H1 (cell line): Measurements from ENCODE around the gene STRN4. TPM values are rescaled to one million over a fixed set of nuclear protein-coding genes. Genes with fewer than 3 reads are reported as not detected.
A peak's percentile ranks its signal among the peaks of the same experiment; 100 is the strongest.

ENCODE experiments used
- CTCF ChIA-PET: fragments of 300-600 bp; sonication (Branson Sonifier 250); formaldehyde crosslinking; loops from one replicate; lab custom pipeline; 2021; ENCODE audit not compliant: partially characterized antibody; lab: Charles Lee
- POLR2A ChIA-PET: fragments of 300-600 bp; sonication (Branson Sonifier 250); formaldehyde crosslinking; loops from one replicate; lab custom pipeline; 2021; ENCODE audit warnings: inconsistent platforms; ENCODE audit not compliant: partially characterized antibody; lab: Charles Lee
- DNase-seq, 2 experiments: peaks; one replicate each; pipeline versions ENCODE4 v3.0.0 to v3.0.0-alpha.2; 2010 to 2022; ENCODE audit warnings: low spot score in 2 of 2, low read depth in 1 of 2, mixed read lengths in 1 of 2
- FAIRE-seq: peaks from 2 replicates; lab custom pipeline; 2011; peaks lifted over from hg19 to GRCh38; lab: Jason Lieb, UNC
- H2AFZ ChIP-seq: 2 replicates; pipeline ENCODE4 v1.8.1; 2012; ENCODE audit warnings: low read length, inconsistent platforms
- H2AK5ac ChIP-seq: 2 replicates; pipeline ENCODE4 v1.6.1; 2013; ENCODE audit warnings: low read depth, low read length
- H2BK120ac ChIP-seq: replicated peaks from 2 replicates; pipeline ENCODE3; 2013; ENCODE audit warnings: low read depth, low read length, inconsistent platforms
- H2BK12ac ChIP-seq: 2 replicates; pipeline ENCODE4 v1.6.1; 2013; ENCODE audit warnings: low read depth, low read length
- H2BK15ac ChIP-seq: 2 replicates; pipeline ENCODE4 v1.6.1; 2013; ENCODE audit warnings: low read length
- H2BK20ac ChIP-seq: 2 replicates; pipeline ENCODE4 v1.6.1; 2013; ENCODE audit warnings: low read length
- H2BK5ac ChIP-seq: 2 replicates; pipeline ENCODE4 v1.6.1; 2013; ENCODE audit warnings: low read depth, low read length
- H3K14ac ChIP-seq: 2 replicates; pipeline ENCODE4 v1.6.1; 2013; ENCODE audit warnings: inconsistent platforms; ENCODE audit not compliant: insufficient read length
- H3K18ac ChIP-seq: 2 replicates; pipeline ENCODE4 v1.6.1; 2013; ENCODE audit warnings: low read length; ENCODE audit errors: extremely low read depth
- H3K23ac ChIP-seq: 2 replicates; pipeline ENCODE4 v1.6.1; 2013; ENCODE audit warnings: inconsistent platforms; ENCODE audit not compliant: insufficient read length
- H3K23me2 ChIP-seq: 2 replicates; pipeline ENCODE4 v1.6.1; 2013; ENCODE audit warnings: low read depth, low read length
- H3K27ac ChIP-seq: 2 replicates; pipeline ENCODE4 v1.6.1; 2011; ENCODE audit warnings: low read depth, low read length, inconsistent platforms
- H3K27me3 ChIP-seq, 4 experiments: replicated peaks in 1 of 4; 1 replicate in 1 of 4; 2 replicates in 3 of 4; pipeline versions ENCODE4 v1.6.1 to v1.8.1; 2011 to 2013; ENCODE audit warnings: low read length in 3 of 4, mild to moderate bottlenecking in 3 of 4, inconsistent platforms in 2 of 4, mixed read lengths in 2 of 4, moderate library complexity in 1 of 4; ENCODE audit not compliant: control insufficient read depth in 3 of 4, insufficient read depth in 3 of 4; ENCODE audit errors: extremely low read depth in 1 of 4
- H3K36me3 ChIP-seq, 4 experiments: 2 replicates each; pipeline versions ENCODE4 v1.6.1 to v1.8.1; 2011 to 2013; ENCODE audit warnings: mild to moderate bottlenecking in 4 of 4, low read length in 3 of 4, moderate library complexity in 2 of 4, control low read depth in 1 of 4, inconsistent platforms in 1 of 4; ENCODE audit not compliant: insufficient read depth in 4 of 4, control insufficient read depth in 2 of 4
- H3K4ac ChIP-seq: replicated peaks from 2 replicates; pipeline ENCODE3; 2013; ENCODE audit warnings: low read length, low read depth, mixed read lengths, inconsistent platforms; ENCODE audit not compliant: insufficient read length
- H3K4me1 ChIP-seq, 4 experiments: replicated peaks in 1 of 4; 1 replicate in 1 of 4; 2 replicates in 3 of 4; pipeline versions ENCODE4 v1.6.1 to v1.8.1; 2011 to 2013; ENCODE audit warnings: low read length in 3 of 4, inconsistent platforms in 2 of 4, mixed read lengths in 1 of 4; ENCODE audit not compliant: insufficient read depth in 4 of 4, control insufficient read depth in 3 of 4
- H3K4me2 ChIP-seq, 2 experiments: 2 replicates each; pipeline versions ENCODE4 v1.6.1 to v1.8.1; 2011 to 2013; ENCODE audit warnings: low read depth in 2 of 2, low read length in 2 of 2, control low read depth in 1 of 2, inconsistent platforms in 1 of 2, mild to moderate bottlenecking in 1 of 2; ENCODE audit not compliant: insufficient read depth in 1 of 2
- H3K4me3 ChIP-seq, 4 experiments: fragments of 200-600, 300-600 bp in 1 of 4; sonication (generic), shearing (Covaris generic), sonication (Bioruptor Twin) in 1 of 4; 2 replicates each; pipeline versions ENCODE4 v1.5.1 to v1.8.1; 2011 to 2016; ENCODE audit warnings: low read length in 4 of 4, low read depth in 3 of 4, control low read depth in 2 of 4, inconsistent platforms in 2 of 4, mild to moderate bottlenecking in 2 of 4, mixed read lengths in 1 of 4, moderate library complexity in 1 of 4; ENCODE audit not compliant: insufficient read depth in 2 of 4; ENCODE audit errors: extremely low read depth in 1 of 4
- H3K56ac ChIP-seq: replicated peaks from 2 replicates; pipeline ENCODE3; 2013; ENCODE audit warnings: low read depth, mild to moderate bottlenecking, mixed read lengths, low read length, inconsistent platforms; ENCODE audit not compliant: insufficient read length
- H3K79me1 ChIP-seq: 2 replicates; pipeline ENCODE4 v1.6.1; 2013; ENCODE audit warnings: low read depth, low read length, control low read depth
- H3K79me2 ChIP-seq, 2 experiments: 2 replicates each; pipeline versions ENCODE4 v1.6.1 to v1.8.1; 2012 to 2013; ENCODE audit warnings: low read length in 2 of 2, mild to moderate bottlenecking in 2 of 2, inconsistent platforms in 1 of 2; ENCODE audit not compliant: insufficient read depth in 2 of 2, control insufficient read depth in 1 of 2
- H3K9ac ChIP-seq, 4 experiments: replicated peaks in 1 of 4; 1 replicate in 1 of 4; 2 replicates in 3 of 4; pipeline versions ENCODE4 v1.6.1 to v1.8.1; 2011 to 2013; ENCODE audit warnings: low read depth in 3 of 4, low read length in 3 of 4, control low read depth in 2 of 4, mild to moderate bottlenecking in 2 of 4, moderate library complexity in 2 of 4, inconsistent platforms in 1 of 4; ENCODE audit errors: extremely low read depth in 1 of 4
- H3K9me3 ChIP-seq, 2 experiments: 2 replicates each; pipeline versions ENCODE4 v1.6.1 to v1.8.1; 2012 to 2013; ENCODE audit warnings: mild to moderate bottlenecking in 2 of 2, moderate library complexity in 2 of 2, control low read depth in 1 of 2, inconsistent platforms in 1 of 2, low read depth in 1 of 2, low read length in 1 of 2, mixed read lengths in 1 of 2; ENCODE audit not compliant: insufficient read depth in 2 of 2
- H4K20me1 ChIP-seq, 2 experiments: replicated peaks in 1 of 2; 2 replicates each; pipeline versions ENCODE3 to v1.8.1; 2011 to 2013; ENCODE audit warnings: inconsistent platforms in 2 of 2, low read length in 2 of 2, mild to moderate bottlenecking in 1 of 2; ENCODE audit not compliant: insufficient read depth in 2 of 2, control insufficient read depth in 1 of 2
- H4K5ac ChIP-seq: 2 replicates; pipeline ENCODE4 v1.6.1; 2013; ENCODE audit warnings: low read length, low read depth, mixed read lengths, inconsistent platforms; ENCODE audit not compliant: insufficient read length
- H4K8ac ChIP-seq: 2 replicates; pipeline ENCODE4 v1.8.0; 2013; ENCODE audit warnings: mild to moderate bottlenecking, moderate library complexity, low read length, inconsistent platforms; ENCODE audit not compliant: insufficient read depth; ENCODE audit errors: extremely low read depth
- H4K91ac ChIP-seq: replicated peaks from 2 replicates; pipeline ENCODE3; 2013; ENCODE audit warnings: low read length, mixed read lengths, inconsistent platforms; ENCODE audit not compliant: insufficient read length
- CREB1 ChIP-seq: IDR thresholded peaks from 2 replicates; pipeline ENCODE4 v1.6.1; 2012; ENCODE audit warnings: inconsistent platforms
- SP2 ChIP-seq: IDR thresholded peaks from 2 replicates; pipeline ENCODE4 v1.6.1; 2012; ENCODE audit warnings: mild to moderate bottlenecking, low read length, inconsistent platforms
- SP4 ChIP-seq: IDR thresholded peaks from 2 replicates; pipeline ENCODE4 v1.6.1; 2012; ENCODE audit warnings: low read length, inconsistent platforms
- WGBS, 2 experiments: shearing (Covaris generic) in 1 of 2; methylation state at CpG; one replicate each; pipeline versions ENCODE4 v1.1.6 to v1.1.7; 2013 to 2015; ENCODE audit warnings: low lambda C conversion rate in 2 of 2, mixed read lengths in 2 of 2, inconsistent platforms in 1 of 2, low coverage in 1 of 2, missing lambda C conversion rate in 1 of 2; ENCODE audit not compliant: insufficient replicate concordance in 2 of 2, insufficient coverage in 1 of 2, insufficient read length in 1 of 2; ENCODE audit errors: extremely low coverage in 1 of 2, missing lambda C conversion rate in 1 of 2; 5-methylcytosine and 5-hydroxymethylcytosine counted together
- polyA plus RNA-seq, 7 experiments: library from polyadenylated mRNA; depleted of rRNA in 3 of 7; stranded (reverse) in 5 of 7; unstranded in 2 of 7; fragments of >200 nt in 5 of 7; fragments of 200-250 nt in 2 of 7; gene quantifications; 1 replicate in 5 of 7; 2 replicates in 1 of 7; 4 replicates in 1 of 7; pipeline versions ENCODE4 v1.2.1 to v1.2.3, GENCODE V29; 2011 to 2013; ENCODE audit warnings: missing spikeins in 2 of 7, mixed read lengths in 2 of 7
- total RNA-seq: library from RNA; stranded (reverse); fragmentation: NEBNext Ultra II Directional; extraction: Animal tissue kit (Norgen Biotek cat#: 25700); gene quantifications from 2 replicates; pipeline ENCODE4 v1.2.1, GENCODE V29; 2021

Gene STRN4
- total and polyA plus RNA-seq, 2 of the 8 experiments (the other 6 are each of a cell fraction or from before 2014, with no cell fraction given), result 120 to 187 TPM

GRCh38 chr19:46678110-46678732 is 68.0 kb downstream of the STRN4 start:
- TF ChIP-seq CREB1 (no peak), SP2 (no peak), SP4 (no peak)
- H3K27me3 ChIP-seq, result no peaks in the 10 kb centered on the region
- no peak overlapping the region for H2AK5ac ChIP-seq
- no peak overlapping the region for H3K27ac ChIP-seq
- ChIA-PET POLR2A (interaction anchor here (0.8 to 2.1 kb wide), 5 partner anchors 9 to 110 kb away, joined by 3 to 6 read pairs (median 4); partner anchors contain the start of genes DACT3 and SLC1A5), CTCF (interaction anchor here (1.1 to 1.4 kb wide), 2 partner anchors 16 to 38 kb away, joined by 3 read pairs; no protein-coding TSS in a partner anchor)
- H3K4me1 ChIP-seq, result peaks cover 0 to 5% (median 0%) of the 10 kb centered on the region in 4 experiments; a peak in 3 of 7 replicates
- no peaks in the 10 kb centered on the region for H3K23me2 ChIP-seq
- no peak overlapping the region for H2BK12ac ChIP-seq
- H2BK5ac ChIP-seq, result no peak overlapping the region
- no peaks in the 10 kb centered on the region; a peak in 1 of 4 replicates for H3K79me2 ChIP-seq
- peak; percentile 55 for FAIRE-seq
- no peak overlapping the region for H2AFZ ChIP-seq
- no peak overlapping the region for H2BK120ac ChIP-seq
- no peak overlapping the region for H3K18ac ChIP-seq
- peak in 1 of 2 experiments; percentile 91 for DNase-seq
- H3K79me1 ChIP-seq, result no peaks in the 10 kb centered on the region
- no peak overlapping the region for H4K91ac ChIP-seq
- H3K4me3 ChIP-seq, result no peak overlapping the region
- no peak overlapping the region for H2BK20ac ChIP-seq
- WGBS, 2 experiments, result 77% methylated on average over 14 of the region's 26 CpGs; no CpG with 5 or more reads in 1 of the 2 experiments
- H4K8ac ChIP-seq, result no peak overlapping the region
- peaks cover 5 to 7% of the 10 kb centered on the region in 2 experiments for H4K20me1 ChIP-seq
- H3K23ac ChIP-seq, result no peak overlapping the region
- no peak overlapping the region for H3K14ac ChIP-seq
- no peak overlapping the region for H4K5ac ChIP-seq
- no peak overlapping the region for H2BK15ac ChIP-seq
- no peak overlapping the region for H3K56ac ChIP-seq
- no peak overlapping the region for H3K9ac ChIP-seq
- no peak overlapping the region for H3K4ac ChIP-seq
- no peaks in the 10 kb centered on the region for H3K9me3 ChIP-seq
- H3K4me2 ChIP-seq, result no peak overlapping the region
- H3K36me3 ChIP-seq, result peaks cover 5 to 31% (median 13%) of the 10 kb centered on the region in 4 experiments; a peak in 6 of 8 replicates
